GM18511 (cell line): ENCODE measurements around the gene GEMIN5.
A peak's percentile ranks its signal among the peaks of the same experiment; 100 is the strongest.
"Not testable (repeated sequence)": the region's sequence is repeated elsewhere in the genome, so short reads cannot be mapped to it uniquely, and the experiment has no call there.

Source experiments
- ATAC-seq: cut with Tn5 transposase; IDR thresholded peaks from one replicate; pipeline ENCODE4 v1.9.1; 2021; ENCODE audit warnings: mild to moderate bottlenecking, moderate library complexity; ENCODE audit not compliant: unreplicated experiment

GEMIN5 gene

DNA sequence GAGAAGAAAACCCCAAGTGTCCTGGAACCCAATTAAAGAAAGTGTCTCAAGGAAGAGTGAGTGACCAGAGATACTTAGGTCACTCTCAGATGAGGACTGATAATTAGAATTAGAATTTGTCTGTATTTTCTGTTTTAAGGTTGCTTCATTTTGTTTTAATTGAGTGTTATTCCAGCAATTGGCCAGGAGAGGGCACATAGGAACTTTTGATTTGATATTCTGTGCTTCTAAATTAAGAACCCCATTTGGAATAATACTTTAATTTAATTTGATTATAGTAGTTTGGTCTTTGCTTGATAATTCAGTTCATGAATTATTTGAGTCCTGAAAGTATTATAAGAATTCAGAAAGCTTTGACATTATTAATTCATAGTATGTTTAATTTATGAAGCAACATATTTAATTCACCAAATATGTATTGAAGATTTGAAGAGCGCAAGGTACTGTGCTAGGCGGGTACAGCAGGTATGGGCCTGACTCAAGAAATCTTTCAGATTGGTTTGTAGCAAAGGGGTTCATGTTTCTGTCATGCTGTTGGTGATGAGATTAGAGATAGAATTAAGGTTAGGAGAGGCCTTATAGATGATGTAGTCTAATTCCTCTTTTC, 7.8 kb upstream of the GEMIN5 start:
- no peak for ATAC-seq

DNA sequence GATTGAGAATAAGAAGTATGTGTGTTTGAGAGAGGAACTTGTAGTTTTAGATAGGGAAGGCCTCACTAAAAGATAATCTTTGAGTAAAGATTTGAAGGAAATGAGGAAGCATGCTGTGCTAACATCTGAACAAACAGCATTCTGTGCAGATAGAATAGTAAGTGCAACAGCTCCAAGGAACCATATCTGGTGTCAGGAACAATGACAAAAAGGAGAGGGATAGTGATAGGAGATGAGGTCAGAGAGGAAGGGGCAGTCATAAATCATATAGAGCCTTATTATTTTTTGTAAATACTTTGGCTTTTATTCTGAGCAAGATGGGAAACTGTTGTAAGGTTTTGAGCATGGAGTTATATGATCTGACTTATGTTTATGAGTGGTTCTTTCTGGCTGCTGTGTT, 6.7 kb upstream of the GEMIN5 start:
- no peak for ATAC-seq

- ATAC-seq = no peak
These were observed 5.5 kb upstream of the GEMIN5 start for GRCh38 chr5:154943527-154943926.

GRCh38 chr5:154940772-154941620, 3.0 kb upstream of the GEMIN5 start, which contains the start of gene MRPL22:
MRPL22 (plus strand) TSS chr5:154941073; CDS start chr5:154941111, 38 bp downstream.
- ATAC-seq = peak; percentile 53

DNA sequence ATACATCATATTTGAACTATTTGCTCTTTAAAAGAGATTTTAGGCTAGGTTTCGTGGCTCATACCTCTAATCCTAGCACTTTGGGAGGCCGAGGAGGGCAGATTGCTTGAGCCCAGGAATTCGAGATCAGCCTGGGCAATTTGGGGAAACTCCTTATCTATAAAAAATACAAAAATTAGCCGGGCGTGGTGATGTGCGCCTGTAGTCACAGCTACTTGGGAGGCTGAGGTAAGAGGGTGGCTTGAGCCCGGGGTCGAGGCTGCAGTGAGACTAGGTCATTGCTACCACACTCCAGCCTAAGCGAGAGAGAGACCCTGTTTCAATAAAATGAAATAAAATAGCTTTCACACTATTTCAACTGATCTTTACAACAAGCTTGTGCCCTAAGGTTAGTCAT, 2.4 kb upstream of the GEMIN5 start:
- no peak for ATAC-seq

DNA sequence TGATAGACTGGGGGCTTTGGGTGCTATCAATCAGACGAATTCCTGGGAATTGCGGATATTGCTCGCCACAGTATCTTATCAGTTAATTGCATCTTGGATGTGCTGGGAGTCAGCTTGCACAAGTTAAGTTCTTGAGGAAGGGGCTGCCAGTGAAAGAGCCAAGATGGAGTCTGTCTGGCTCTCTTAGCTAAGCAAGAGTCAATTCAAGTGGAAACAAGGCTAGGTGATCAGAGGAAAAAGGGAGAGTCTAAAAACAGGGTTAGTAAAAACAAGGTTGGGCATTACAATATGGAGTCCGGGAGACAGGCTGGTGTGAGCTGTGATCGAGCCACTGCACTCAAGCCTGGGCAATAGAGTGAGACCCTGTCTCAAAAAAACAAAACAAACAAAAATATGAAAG, 1.4 kb upstream of the GEMIN5 start:
- ATAC-seq = not testable (repeated sequence)

GRCh38 chr5:154937186-154937717, 759 bp downstream of the GEMIN5 start:
- no peak for ATAC-seq

DNA sequence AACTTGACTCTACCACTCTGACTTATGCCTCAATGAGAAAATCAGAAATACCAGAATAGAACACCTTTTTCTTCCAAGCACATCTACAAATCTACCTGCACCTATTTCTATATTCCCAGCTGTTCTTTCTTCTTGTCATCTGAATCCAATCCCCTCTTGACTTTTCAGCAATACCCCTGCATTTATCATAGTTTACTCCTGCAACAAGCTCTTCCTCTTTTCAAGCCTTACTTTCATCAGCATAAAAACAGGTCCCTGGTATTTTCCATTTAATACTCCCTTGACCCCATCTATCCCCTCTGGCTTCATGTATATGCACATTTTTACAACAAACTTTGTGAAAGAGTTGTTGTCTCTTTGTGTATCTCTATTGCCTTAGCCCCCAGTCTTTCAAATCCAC, 3.1 kb downstream of the GEMIN5 start:
- no peak for ATAC-seq

DNA sequence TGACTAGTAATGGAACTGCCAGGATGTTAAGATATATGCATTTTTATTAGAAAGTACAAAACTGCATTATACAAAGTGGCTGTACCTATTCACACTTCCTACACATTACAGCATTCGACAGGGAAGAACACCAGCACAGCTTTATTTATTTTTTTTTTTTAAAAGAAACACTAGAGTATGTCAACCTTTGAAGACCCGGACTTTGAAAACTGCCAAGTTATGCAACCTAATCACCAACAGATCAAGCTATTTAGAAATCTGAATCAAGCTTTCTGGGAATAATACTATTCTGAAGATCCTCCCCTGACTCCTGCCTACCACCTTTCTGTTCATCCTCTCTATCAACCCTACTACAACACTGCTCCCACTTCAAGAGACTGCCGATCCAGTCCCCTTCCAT, 4.5 kb downstream of the GEMIN5 start:
- no peak for ATAC-seq

- ATAC-seq = no peak
These were observed 14.3 kb downstream of the GEMIN5 start for GRCh38 chr5:154923441-154924430.

DNA sequence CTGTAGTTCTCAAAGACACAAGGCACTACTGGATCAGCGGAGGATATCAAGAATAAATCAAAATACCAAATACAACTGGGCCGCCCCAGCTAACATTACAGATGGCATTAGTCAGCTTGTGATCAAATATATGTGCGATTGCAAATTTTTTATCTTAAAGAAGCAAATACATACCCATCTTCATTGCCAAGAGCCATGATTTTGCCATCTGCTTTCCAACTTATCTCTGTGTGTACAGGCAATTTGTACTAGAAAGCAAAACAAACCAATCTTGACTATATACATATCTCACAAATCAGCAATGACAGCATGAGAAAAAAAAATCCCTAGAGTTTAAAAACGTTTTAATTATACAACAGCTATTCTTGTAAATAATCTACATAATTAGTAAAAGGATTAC, 20.3 kb downstream of the GEMIN5 start:
- ATAC-seq = no peak

- no peak for ATAC-seq
These were observed 21.1 kb downstream of the GEMIN5 start for GRCh38 chr5:154916874-154917273.

DNA sequence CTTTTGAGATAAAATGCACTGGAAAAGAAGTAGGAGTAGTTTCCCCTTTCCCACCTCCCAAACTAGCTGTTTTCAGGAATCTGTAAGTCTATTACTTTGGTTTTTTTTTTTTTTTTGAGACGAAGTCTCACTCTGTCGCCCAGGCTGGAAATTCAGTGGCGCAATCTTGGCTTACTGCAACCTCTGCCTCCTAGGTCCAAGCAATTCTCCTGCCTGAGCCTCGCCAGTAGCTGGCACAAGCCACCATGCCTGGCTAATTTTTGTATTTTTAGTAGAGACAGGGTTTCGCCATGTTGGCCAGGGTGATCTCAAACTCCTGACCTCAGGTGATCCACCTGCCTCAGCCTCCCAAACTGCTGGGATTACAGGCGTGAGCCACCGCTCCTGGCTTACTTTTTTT, 32.4 kb downstream of the GEMIN5 start:
- ATAC-seq = not testable (repeated sequence)

- no peak for ATAC-seq
These were observed 36.1 kb downstream of the GEMIN5 start for GRCh38 chr5:154901913-154902312.

DNA sequence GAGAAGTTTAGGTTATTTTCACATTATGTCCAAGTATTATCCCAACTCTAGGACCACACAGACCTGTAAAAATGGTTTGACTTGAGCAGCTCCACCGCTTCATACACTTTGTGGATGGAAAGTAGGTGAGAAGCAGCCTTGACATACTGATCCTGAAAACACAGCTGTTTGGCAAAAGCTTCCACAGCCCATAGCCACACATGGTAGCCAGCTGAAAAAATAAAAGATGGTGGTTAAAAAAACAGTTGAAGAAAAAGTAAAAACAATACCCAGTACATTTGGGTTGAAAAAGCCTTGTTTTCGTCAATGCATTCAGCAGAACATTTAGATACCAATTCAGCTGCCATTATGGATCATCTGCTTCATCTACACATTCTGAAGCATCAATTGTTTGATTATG, 36.7 kb downstream of the GEMIN5 start:
- no peak for ATAC-seq

DNA sequence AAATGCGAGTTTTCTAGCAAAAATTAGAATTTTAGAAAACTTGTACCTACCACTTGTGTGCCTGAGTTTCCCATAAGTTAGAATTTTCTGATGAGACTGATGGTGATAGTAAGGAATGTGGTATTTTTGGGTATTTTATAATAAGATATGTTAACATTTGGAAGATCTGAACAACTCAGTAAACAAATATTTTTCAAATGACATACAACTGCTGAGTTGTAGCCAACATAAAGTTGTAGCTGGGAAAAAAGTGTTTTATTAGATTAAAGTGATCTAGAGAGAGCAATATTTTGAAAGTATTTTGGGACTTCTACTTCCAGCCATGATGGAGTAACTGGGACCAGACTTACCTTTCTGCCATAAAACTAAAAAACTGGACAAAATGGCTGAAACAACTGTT, 37.9 kb downstream of the GEMIN5 start:
- no peak for ATAC-seq

DNA sequence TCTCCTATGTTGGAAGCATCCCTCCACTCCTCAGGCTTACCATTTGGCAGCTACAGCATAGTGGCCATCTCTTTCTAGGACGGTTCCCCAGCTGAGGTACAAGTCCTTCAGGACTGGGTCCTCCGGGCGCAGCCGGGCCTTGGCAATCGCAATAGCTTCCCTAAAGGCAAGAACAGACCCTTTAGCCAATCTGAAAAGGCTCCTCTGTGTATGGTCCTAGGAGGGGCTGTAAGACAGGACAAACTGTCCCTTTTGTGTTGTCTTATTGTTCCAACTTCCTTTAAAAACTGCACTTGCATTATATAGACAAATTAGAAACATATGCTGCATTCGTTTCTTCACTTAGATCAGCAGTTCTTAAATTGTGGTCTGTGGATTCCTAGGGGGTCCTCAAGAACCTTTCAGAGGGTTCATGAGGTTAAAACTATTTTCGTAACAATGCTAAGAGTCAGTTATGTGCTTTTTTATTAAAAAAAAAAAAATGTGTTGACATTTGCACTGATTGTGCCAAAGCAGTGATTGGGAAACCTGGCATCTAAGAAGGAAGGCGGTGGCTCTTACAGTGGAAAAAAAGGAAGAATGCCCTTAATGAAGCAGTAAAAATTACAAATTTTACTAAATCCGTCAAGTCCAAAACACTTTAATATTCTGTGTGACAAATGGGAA, 38.7 kb downstream of the GEMIN5 start:
- ATAC-seq = no peak

DNA sequence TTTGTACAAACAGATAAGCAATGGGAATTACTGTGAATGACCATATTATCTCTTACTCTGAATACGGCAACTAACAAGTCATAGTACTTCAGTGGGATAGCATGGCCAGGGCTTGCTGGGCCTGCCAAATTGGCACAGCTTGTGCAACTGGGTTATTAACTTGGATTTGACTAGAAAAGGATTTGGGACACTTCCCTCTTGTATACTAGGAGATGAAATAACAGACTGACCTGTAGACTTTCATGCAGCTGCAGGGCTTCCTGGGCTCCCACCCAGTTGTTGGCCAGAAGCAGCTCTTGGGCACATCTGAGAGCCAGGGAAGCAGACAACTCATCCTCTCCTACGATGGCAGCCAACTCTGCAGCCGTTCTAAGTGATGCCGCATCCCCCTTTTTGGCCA, 39.8 kb downstream of the GEMIN5 start:
- no peak for ATAC-seq

DNA sequence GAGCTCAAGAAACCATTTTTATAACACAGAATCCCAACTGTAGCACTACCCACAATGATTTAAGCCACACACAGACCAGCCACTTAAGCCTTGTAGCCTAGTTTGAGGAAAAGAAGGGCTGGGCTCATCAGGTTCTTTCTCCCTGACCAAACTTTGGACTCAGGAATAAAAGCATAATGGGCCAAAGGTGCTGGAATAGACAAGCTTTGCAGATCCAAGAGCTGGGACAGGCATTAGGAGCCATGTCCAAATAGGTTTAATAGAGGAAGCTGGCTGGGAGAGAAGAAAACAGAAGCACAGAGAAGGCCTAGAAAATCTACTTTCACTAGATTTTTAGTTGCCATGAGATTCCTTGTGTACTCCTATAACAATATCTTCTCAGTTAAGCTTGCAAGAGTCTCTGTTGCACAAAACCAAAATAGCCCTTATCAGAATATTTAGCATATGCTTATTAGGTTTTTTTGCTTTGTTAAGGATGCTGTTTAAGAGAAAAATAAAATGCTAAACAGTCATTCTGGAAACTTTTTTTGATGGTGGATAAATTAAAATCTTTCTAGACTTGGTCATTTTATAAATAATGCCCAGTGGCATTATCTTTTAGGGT, 41.3 kb downstream of the GEMIN5 start:
- no peak for ATAC-seq
